K562 (cell line): Measurements from ENCODE around the gene RND1. TPM values are rescaled to one million over a fixed set of nuclear protein-coding genes. Genes with fewer than 3 reads are reported as not detected.
A peak's percentile ranks its signal among the peaks of the same experiment; 100 is the strongest.

Experiments used
- AFF4 ChIP-seq: sonication (generic); formaldehyde crosslinking; IDR thresholded peaks from 2 replicates; pipeline ENCODE4 v1.8.0; 2023; ENCODE audit warnings: mild to moderate bottlenecking, missing genetic modification reagents
- CBFA2T3 ChIP-seq: fragments of 450-650 bp; IDR thresholded peaks from 2 replicates; pipeline ENCODE4 v1.6.1; 2017
- CC2D1A ChIP-seq: fragments of 450-650 bp; IDR thresholded peaks from 2 replicates; pipeline ENCODE4 v1.6.1; 2017; ENCODE audit warnings: mild to moderate bottlenecking
- CREB3 ChIP-seq: fragments of 450-650 bp; conservative IDR thresholded peaks from 2 replicates; pipeline ENCODE4 v1.6.1; 2016; ENCODE audit warnings: missing genetic modification characterization, low read depth, mild to moderate bottlenecking, missing compliant biosample characterization, moderate library complexity
- ESRRA ChIP-seq: fragments of 450-650 bp; IDR thresholded peaks from 2 replicates; pipeline ENCODE4 v1.6.1; 2014; ENCODE audit warnings: low read depth, mild to moderate bottlenecking, moderate library complexity, borderline replicate concordance
- GATA2 ChIP-seq: sonication (generic); formaldehyde crosslinking; IDR thresholded peaks from 2 replicates; pipeline ENCODE4 v1.4.0; 2020; ENCODE audit warnings: mild to moderate bottlenecking, missing genetic modification reagents
- MCM5 ChIP-seq: fragments of 450-650 bp; IDR thresholded peaks from 2 replicates; pipeline ENCODE4 v1.6.1; 2016; ENCODE audit warnings: low read depth
- MGA ChIP-seq: fragments of 450-650 bp; IDR thresholded peaks from 2 replicates; pipeline ENCODE4 v1.6.1; 2016; ENCODE audit warnings: mild to moderate bottlenecking, moderate library complexity
- NFIX ChIP-seq: fragments of 250-450 bp; sonication (Bioruptor Pico); IDR thresholded peaks from 2 replicates; pipeline ENCODE4 v1.4.0; 2020; ENCODE audit warnings: low read depth, mild to moderate bottlenecking, moderate library complexity
- PML ChIP-seq: IDR thresholded peaks from 2 replicates; pipeline ENCODE4 v1.6.1; 2012; ENCODE audit warnings: low read length, inconsistent platforms
- SETDB1 ChIP-seq: IDR thresholded peaks from one replicate; pipeline ENCODE4 v1.6.1; 2012; ENCODE audit warnings: low read length, control low read depth, inconsistent platforms
- polyA plus RNA-seq, 8 experiments: library from polyadenylated mRNA; depleted of rRNA in 4 of 8; stranded (reverse) in 5 of 8; unstranded in 3 of 8; fragments of >200 nt; fragmentation: Nextera tagmentation in 2 of 8; fragmentation: Illumina TruSeq in 1 of 8; extraction: Ambion mirVana in 2 of 8; extraction: Trizol in 1 of 8; gene quantifications; 2 replicates each; pipeline versions ENCODE4 v1.2.1 to v1.2.3, GENCODE V29; 2011 to 2014; ENCODE audit warnings: inconsistent platforms in 1 of 8, missing spikeins in 1 of 8
- total RNA-seq, 7 experiments: library from RNA; depleted of rRNA in 6 of 7; stranded (reverse); fragments of >200 nt in 6 of 7; fragmentation: Illumina TruSeq in 2 of 7; extraction: Trizol in 2 of 7; gene quantifications; 2 replicates each; pipeline versions ENCODE4 v1.2.1 to v1.2.3, GENCODE V29; 2011 to 2021; ENCODE audit warnings: low replicate concordance in 1 of 7

Gene RND1
- total and polyA plus RNA-seq, 9 of the 15 experiments (the other 6 are each of a cell fraction or from before 2014, with no cell fraction given), result 0.18 to 0.78 (median 0.58) TPM; not detected in 2

GRCh38 chr12:48815126-48816110 is 50.3 kb downstream of the RND1 start (continued):
- peak; percentile 83 for TF ChIP-seq MGA
- no peak for TF ChIP-seq CBFA2T3
- no peak for TF ChIP-seq NFIX
- TF ChIP-seq SETDB1, result no peak
- no peak for TF ChIP-seq GATA2 (CRISPR knock-in tag)
- TF ChIP-seq CREB3 (tag), result no peak
- no peak for TF ChIP-seq AFF4 (CRISPR knock-in tag)
- TF ChIP-seq CC2D1A, result no peak
- TF ChIP-seq MCM5, result no peak
- no peak for TF ChIP-seq ESRRA
- TF ChIP-seq PML, result peak; percentile 46; the same call in 1 of the 2 replicates
